Natural killer cell (primary cell): Measurements from ENCODE around the gene ARMC9. TPM values are rescaled to one million over a fixed set of nuclear protein-coding genes. Genes with fewer than 3 reads are reported as not detected.

Experiments used
- ATAC-seq, 3 donors: fragments of 150-1000 bp in 2 of 3; fragments of 200-7000 bp in 1 of 3; cut with Tn5 transposase; 1 replicate in 1 of 3; 2 replicates in 2 of 3; pipeline ENCODE4 v1.10.0; 2021; ENCODE audit warnings: mild to moderate bottlenecking in 2 of 3, moderate library complexity in 2 of 3
- DNase-seq, 2 donors: peaks; one replicate each; pipeline versions ENCODE4 v3.0.0 to v3.0.0-alpha.2; 2013 to 2021; ENCODE audit warnings: mixed read lengths in 1 of 2
- H3K27ac ChIP-seq: one replicate; pipeline ENCODE4 v1.5.1; 2013; ENCODE audit warnings: mild to moderate bottlenecking, low read length
- H3K27me3 ChIP-seq: one replicate; pipeline ENCODE4 v1.6.1; 2013; ENCODE audit warnings: low read length; ENCODE audit not compliant: control insufficient read depth, insufficient read depth
- H3K36me3 ChIP-seq: one replicate; pipeline ENCODE4 v1.6.1; 2013; ENCODE audit warnings: low read length; ENCODE audit not compliant: control insufficient read depth, insufficient read depth
- H3K4me1 ChIP-seq: one replicate; pipeline ENCODE4 v1.6.1; 2013; ENCODE audit warnings: low read length; ENCODE audit not compliant: control insufficient read depth, insufficient read depth
- H3K4me3 ChIP-seq: one replicate; pipeline ENCODE4 v1.5.1; 2013; ENCODE audit warnings: low read length
- H3K9me3 ChIP-seq: one replicate; pipeline ENCODE4 v1.6.1; 2013; ENCODE audit warnings: low read length; ENCODE audit not compliant: control insufficient read depth, insufficient read depth
- H3K27ac Mint-ChIP-seq, 2 donors: one replicate each; pipeline ENCODE4 v1.8.0; 2022; ENCODE audit warnings: mild to moderate bottlenecking in 2 of 2, mixed read lengths in 2 of 2, moderate library complexity in 1 of 2
- H3K27me3 Mint-ChIP-seq, 2 donors: one replicate each; pipeline ENCODE4 v1.8.0; 2022; ENCODE audit warnings: low read depth in 2 of 2, mixed read lengths in 2 of 2
- H3K36me3 Mint-ChIP-seq: one replicate; pipeline ENCODE4 v1.8.0; 2022; ENCODE audit warnings: mixed read lengths
- H3K4me1 Mint-ChIP-seq, 2 donors: one replicate each; pipeline ENCODE4 v1.8.0; 2022; ENCODE audit warnings: mixed read lengths in 2 of 2
- H3K4me3 Mint-ChIP-seq: one replicate; pipeline ENCODE4 v1.8.0; 2022; ENCODE audit warnings: mild to moderate bottlenecking, moderate library complexity, mixed read lengths
- H3K9me3 Mint-ChIP-seq, 2 donors: one replicate each; pipeline ENCODE4 v1.8.0; 2022; ENCODE audit warnings: mixed read lengths in 2 of 2
- WGBS: methylation state at CpG from one replicate; pipeline ENCODE4 v1.1.7; 2013; ENCODE audit warnings: missing lambda C conversion rate; ENCODE audit not compliant: insufficient coverage; 5-methylcytosine and 5-hydroxymethylcytosine counted together
- intact Hi-C: fragments of 100-400 bp; cut with micrococcal nuclease; formaldehyde crosslinking; loops from one replicate; pipeline ENCODE4 v1.14.2; 2022
- total RNA-seq, 4 donors: library from RNA; stranded (reverse); fragments of 120-200 nt in 1 of 4; gene quantifications; one replicate each; pipeline versions ENCODE4 v1.2.3 to v1.2.4, GENCODE V29; 2013 to 2022
- TF ChIP-seq, protein P1 (sequence below): fragments of 200-600 bp; IDR thresholded peaks from one replicate; pipeline ENCODE4 v1.8.0; 2022; ENCODE audit warnings: antibody characterized with exemption

Gene ARMC9
- total RNA-seq, 3 donors from 2014 or later (not counting 1 experiment from before 2014, with no cell fraction given) = 1.2 to 2.3 (median 2.0) TPM

GRCh38 chr2:231276987-231277386, 78.6 kb downstream of the ARMC9 start:
- intact Hi-C loops = no loop called here
- Mint-ChIP-seq H3K36me3 (no peaks in the 10 kb centered on the region), H3K27ac (no peak overlapping the region), H3K4me1 (no peaks in the 10 kb centered on the region), H3K27me3 (peaks cover 0 to 2% of the 10 kb centered on the region in 2 donors), H3K9me3 (no peaks in the 10 kb centered on the region), H3K4me3 (no peak overlapping the region)
- DNase-seq (no peak), ATAC-seq (no peak)
- H3K4me1 ChIP-seq = no peaks in the 10 kb centered on the region
- TF ChIP-seq, protein P1, sequence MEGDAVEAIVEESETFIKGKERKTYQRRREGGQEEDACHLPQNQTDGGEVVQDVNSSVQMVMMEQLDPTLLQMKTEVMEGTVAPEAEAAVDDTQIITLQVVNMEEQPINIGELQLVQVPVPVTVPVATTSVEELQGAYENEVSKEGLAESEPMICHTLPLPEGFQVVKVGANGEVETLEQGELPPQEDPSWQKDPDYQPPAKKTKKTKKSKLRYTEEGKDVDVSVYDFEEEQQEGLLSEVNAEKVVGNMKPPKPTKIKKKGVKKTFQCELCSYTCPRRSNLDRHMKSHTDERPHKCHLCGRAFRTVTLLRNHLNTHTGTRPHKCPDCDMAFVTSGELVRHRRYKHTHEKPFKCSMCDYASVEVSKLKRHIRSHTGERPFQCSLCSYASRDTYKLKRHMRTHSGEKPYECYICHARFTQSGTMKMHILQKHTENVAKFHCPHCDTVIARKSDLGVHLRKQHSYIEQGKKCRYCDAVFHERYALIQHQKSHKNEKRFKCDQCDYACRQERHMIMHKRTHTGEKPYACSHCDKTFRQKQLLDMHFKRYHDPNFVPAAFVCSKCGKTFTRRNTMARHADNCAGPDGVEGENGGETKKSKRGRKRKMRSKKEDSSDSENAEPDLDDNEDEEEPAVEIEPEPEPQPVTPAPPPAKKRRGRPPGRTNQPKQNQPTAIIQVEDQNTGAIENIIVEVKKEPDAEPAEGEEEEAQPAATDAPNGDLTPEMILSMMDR = no peak
- no peak overlapping the region for H3K27ac ChIP-seq
- WGBS = 73% methylated on average over 2 of the region's 2 CpGs
- no peaks in the 10 kb centered on the region for H3K9me3 ChIP-seq
- H3K4me3 ChIP-seq = no peak overlapping the region
- H3K27me3 ChIP-seq = no peaks in the 10 kb centered on the region
- H3K36me3 ChIP-seq = no peaks in the 10 kb centered on the region

DNA sequence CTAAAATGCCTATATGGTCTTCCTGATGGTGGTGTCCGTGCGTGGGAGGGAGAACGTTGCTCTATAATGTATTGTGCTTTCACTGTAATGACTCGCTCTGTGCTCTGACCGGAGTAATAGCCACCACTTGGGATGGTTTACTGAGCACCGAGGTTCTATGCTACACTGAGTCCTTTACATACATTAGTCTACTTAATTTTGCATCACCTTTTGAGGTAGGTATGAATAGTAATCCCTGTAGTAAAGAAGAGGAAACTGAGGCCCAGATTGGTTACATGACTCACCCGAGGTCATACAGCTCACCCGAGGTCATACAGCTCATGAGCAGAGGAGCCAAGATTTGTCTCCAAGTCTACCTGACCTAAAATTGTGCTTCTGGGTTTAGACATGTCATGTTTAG, 79.5 kb downstream of the ARMC9 start:
- H3K27me3 Mint-ChIP-seq = peaks cover 0 to 2% of the 10 kb centered on the region in 2 donors
- no peaks in the 10 kb centered on the region for H3K4me1 Mint-ChIP-seq
- H3K36me3 Mint-ChIP-seq = no peaks in the 10 kb centered on the region
- no peaks in the 10 kb centered on the region for H3K9me3 Mint-ChIP-seq
- intact Hi-C loops = no loop called here
- Histone ChIP-seq H3K27ac (no peak overlapping the region), H3K4me3 (no peak overlapping the region), H3K9me3 (no peaks in the 10 kb centered on the region), H3K4me1 (no peaks in the 10 kb centered on the region), H3K27me3 (no peaks in the 10 kb centered on the region), H3K36me3 (no peaks in the 10 kb centered on the region)
- no peak overlapping the region for H3K4me3 Mint-ChIP-seq
- WGBS = 81% methylated on average over 8 of the region's 8 CpGs
- DNase-seq (no peak), ATAC-seq (no peak)
- H3K27ac Mint-ChIP-seq = no peak overlapping the region
- TF ChIP-seq, protein P1 = no peak

GRCh38 chr2:231278868-231279267, 80.4 kb downstream of the ARMC9 start:
- Mint-ChIP-seq H3K27me3 (peaks cover 0 to 2% of the 10 kb centered on the region in 2 donors), H3K4me1 (no peaks in the 10 kb centered on the region), H3K9me3 (no peaks in the 10 kb centered on the region), H3K27ac (no peak overlapping the region), H3K36me3 (no peaks in the 10 kb centered on the region), H3K4me3 (no peak overlapping the region)
- DNase-seq = no peak
- no peak overlapping the region for H3K4me3 ChIP-seq
- no peak for ATAC-seq
- no peaks in the 10 kb centered on the region for H3K36me3 ChIP-seq
- no peaks in the 10 kb centered on the region for H3K9me3 ChIP-seq
- intact Hi-C loops = no loop called here
- TF ChIP-seq, protein P1 = no peak
- H3K27ac ChIP-seq = no peak overlapping the region
- 98% methylated on average over 2 of the region's 2 CpGs for WGBS
- H3K27me3 ChIP-seq = no peaks in the 10 kb centered on the region
- H3K4me1 ChIP-seq = no peaks in the 10 kb centered on the region

GRCh38 chr2:231280846-231281245, 82.4 kb downstream of the ARMC9 start:
- Histone ChIP-seq H3K9me3 (no peaks in the 10 kb centered on the region), H3K36me3 (no peaks in the 10 kb centered on the region), H3K4me3 (no peak overlapping the region), H3K27me3 (no peaks in the 10 kb centered on the region), H3K4me1 (no peaks in the 10 kb centered on the region), H3K27ac (no peak overlapping the region)
- H3K27ac Mint-ChIP-seq = no peak overlapping the region
- no peak overlapping the region for H3K4me3 Mint-ChIP-seq
- H3K4me1 Mint-ChIP-seq = no peaks in the 10 kb centered on the region
- H3K36me3 Mint-ChIP-seq = no peaks in the 10 kb centered on the region
- intact Hi-C loops = no loop called here
- DNase-seq (no peak), ATAC-seq (no peak)
- WGBS = 51% methylated on average over 9 of the region's 9 CpGs
- TF ChIP-seq, protein P1 = no peak
- H3K27me3 Mint-ChIP-seq = peaks cover 0 to 2% of the 10 kb centered on the region in 2 donors
- H3K9me3 Mint-ChIP-seq = no peaks in the 10 kb centered on the region
